Tibial nerve (tissue), 3 donors: ENCODE measurements around the gene TLN1.

Source experiments
- POLR2A ChIP-seq, 2 donors: fragments of 450-650 bp; IDR thresholded peaks; one replicate each; pipeline ENCODE4 v1.6.1; 2017; ENCODE audit warnings: antibody characterized with exemption in 2 of 2, mild to moderate bottlenecking in 2 of 2, moderate library complexity in 2 of 2
- TF ChIP-seq, protein P1 (sequence below), 5 experiments: fragments of 200-600 bp in 3 of 5; fragments of 450-650 bp in 2 of 5; sonication (generic) in 3 of 5; IDR thresholded peaks; one replicate each; pipeline ENCODE4 v1.5.1; 2016 to 2019; ENCODE audit warnings: antibody characterized with exemption in 5 of 5, mild to moderate bottlenecking in 3 of 5, moderate library complexity in 2 of 5

DNA sequence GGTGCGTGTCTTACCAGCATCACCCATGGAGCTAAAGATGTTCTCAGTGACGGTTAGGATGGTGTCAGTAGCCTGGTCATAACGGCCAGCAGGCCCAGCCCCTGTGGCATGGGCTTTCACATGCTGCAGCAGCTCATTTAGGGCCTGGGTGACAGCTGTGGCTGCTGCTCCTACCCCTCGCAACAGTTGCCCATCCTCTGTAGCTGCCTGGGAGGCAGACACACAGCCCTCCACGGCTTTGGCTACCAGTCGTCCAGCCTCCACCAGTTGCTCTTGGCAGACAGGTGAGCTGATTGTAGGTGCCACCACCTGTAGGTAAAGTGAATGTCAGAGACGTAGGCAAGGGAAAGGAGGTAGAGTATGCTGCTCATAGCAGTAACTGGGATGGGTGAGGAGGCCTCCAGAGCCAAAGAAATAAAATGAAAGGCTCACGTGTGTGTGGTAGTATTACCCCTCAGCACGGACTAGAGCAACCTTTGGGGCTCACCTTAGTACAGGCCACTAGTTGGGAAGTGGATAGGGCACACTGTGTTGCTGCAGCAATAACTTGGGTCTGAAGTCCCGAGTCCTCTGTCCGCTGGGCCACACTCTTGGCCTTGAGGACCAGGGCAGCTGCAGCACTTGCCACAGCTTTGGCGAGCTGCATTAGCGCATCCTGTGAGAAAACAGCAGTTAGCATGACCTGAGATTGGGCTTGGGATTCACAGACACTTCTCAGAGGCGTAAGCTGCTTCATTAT lies 14.7 kb downstream of the TLN1 start:
- TF ChIP-seq, protein P1, sequence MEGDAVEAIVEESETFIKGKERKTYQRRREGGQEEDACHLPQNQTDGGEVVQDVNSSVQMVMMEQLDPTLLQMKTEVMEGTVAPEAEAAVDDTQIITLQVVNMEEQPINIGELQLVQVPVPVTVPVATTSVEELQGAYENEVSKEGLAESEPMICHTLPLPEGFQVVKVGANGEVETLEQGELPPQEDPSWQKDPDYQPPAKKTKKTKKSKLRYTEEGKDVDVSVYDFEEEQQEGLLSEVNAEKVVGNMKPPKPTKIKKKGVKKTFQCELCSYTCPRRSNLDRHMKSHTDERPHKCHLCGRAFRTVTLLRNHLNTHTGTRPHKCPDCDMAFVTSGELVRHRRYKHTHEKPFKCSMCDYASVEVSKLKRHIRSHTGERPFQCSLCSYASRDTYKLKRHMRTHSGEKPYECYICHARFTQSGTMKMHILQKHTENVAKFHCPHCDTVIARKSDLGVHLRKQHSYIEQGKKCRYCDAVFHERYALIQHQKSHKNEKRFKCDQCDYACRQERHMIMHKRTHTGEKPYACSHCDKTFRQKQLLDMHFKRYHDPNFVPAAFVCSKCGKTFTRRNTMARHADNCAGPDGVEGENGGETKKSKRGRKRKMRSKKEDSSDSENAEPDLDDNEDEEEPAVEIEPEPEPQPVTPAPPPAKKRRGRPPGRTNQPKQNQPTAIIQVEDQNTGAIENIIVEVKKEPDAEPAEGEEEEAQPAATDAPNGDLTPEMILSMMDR (IDR thresholded peaks at IDR 0.05), result no peak
- no peak for TF ChIP-seq POLR2A (IDR thresholded peaks at IDR 0.05)
